OCI-LY1 (cell line): ENCODE data around the gene CLEC16A.

Experiments used
- EZH2 ChIP-seq: fragments of 200-600 bp; sonication (generic), shearing (Covaris generic); IDR thresholded peaks from 2 replicates; pipeline ENCODE4 v1.8.0; 2017; ENCODE audit warnings: borderline replicate concordance, mixed run types, mild to moderate bottlenecking, antibody characterized with exemption, low read length, moderate library complexity, mixed read lengths
- TF ChIP-seq, protein P1 (sequence below): fragments of 200-600 bp; sonication (generic), shearing (Covaris generic); IDR thresholded peaks from 2 replicates; pipeline ENCODE4 v1.5.1; 2017; ENCODE audit warnings: mild to moderate bottlenecking, antibody characterized with exemption, low read length, moderate library complexity, mixed read lengths

- TF ChIP-seq, protein P1, sequence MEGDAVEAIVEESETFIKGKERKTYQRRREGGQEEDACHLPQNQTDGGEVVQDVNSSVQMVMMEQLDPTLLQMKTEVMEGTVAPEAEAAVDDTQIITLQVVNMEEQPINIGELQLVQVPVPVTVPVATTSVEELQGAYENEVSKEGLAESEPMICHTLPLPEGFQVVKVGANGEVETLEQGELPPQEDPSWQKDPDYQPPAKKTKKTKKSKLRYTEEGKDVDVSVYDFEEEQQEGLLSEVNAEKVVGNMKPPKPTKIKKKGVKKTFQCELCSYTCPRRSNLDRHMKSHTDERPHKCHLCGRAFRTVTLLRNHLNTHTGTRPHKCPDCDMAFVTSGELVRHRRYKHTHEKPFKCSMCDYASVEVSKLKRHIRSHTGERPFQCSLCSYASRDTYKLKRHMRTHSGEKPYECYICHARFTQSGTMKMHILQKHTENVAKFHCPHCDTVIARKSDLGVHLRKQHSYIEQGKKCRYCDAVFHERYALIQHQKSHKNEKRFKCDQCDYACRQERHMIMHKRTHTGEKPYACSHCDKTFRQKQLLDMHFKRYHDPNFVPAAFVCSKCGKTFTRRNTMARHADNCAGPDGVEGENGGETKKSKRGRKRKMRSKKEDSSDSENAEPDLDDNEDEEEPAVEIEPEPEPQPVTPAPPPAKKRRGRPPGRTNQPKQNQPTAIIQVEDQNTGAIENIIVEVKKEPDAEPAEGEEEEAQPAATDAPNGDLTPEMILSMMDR = no peak
- no peak for TF ChIP-seq EZH2
Measured at GRCh38 chr16:10993649-10994048, 49.3 kb downstream of the CLEC16A start.
